Measurements from ENCODE around the gene PCAT6. TPM values are rescaled to one million over a fixed set of nuclear protein-coding genes. Genes with fewer than 3 reads are reported as not detected.
A peak's percentile ranks its signal among the peaks of the same experiment; 100 is the strongest.

The PCAT6 gene
- total RNA-seq, 4 donors from 2014 or later, result not detected

DNA sequence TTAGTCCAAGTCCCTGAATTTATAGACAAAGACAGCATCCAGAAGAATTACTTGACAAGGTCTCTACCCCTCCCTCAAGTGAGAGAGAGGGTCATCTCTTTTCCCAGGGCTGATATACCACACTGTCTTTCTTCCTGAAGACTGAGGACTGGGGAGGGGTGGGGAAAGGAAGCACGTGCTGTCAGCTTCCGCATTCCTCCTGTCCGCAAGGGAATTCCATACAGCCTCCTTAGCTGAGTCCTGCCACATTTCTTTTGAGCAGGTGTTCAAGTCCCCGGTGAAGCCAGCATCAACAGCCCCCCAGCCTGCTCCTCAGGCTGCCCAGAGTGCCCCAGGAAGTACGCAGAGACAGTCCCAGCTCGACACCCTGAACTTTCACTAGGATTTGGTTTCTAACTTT is 34.2 kb downstream of the PCAT6 start:
- Histone ChIP-seq H3K36me3 (no peaks in the 10 kb centered on the region), H3K27me3 (peaks cover 0 to 6% (median 0%) of the 10 kb centered on the region in 4 donors), H3K4me1 (no peaks in the 10 kb centered on the region), H3K9me3 (no peaks in the 10 kb centered on the region), H3K27ac (replicated peaks in 1 of 4) (no peak overlapping the region), H3K4me3 (no peak overlapping the region)
- TF ChIP-seq POLR2AphosphoS5 (IDR thresholded peaks at IDR 0.05), result no peak
- TF ChIP-seq EP300 (IDR thresholded peaks at IDR 0.05), result no peak
- no peak for TF ChIP-seq POLR2A (IDR thresholded peaks at IDR 0.05; ENCODE audit: low read depth)
- TF ChIP-seq CTCF (IDR thresholded peaks at IDR 0.05), result no peak
- 60% methylated on average over 6 of the region's 6 CpGs for WGBS
- DNase-seq (ENCODE audit: extremely low spot score), result no peak
- intact Hi-C loops (cut with DNase I), result no loop called here

DNA sequence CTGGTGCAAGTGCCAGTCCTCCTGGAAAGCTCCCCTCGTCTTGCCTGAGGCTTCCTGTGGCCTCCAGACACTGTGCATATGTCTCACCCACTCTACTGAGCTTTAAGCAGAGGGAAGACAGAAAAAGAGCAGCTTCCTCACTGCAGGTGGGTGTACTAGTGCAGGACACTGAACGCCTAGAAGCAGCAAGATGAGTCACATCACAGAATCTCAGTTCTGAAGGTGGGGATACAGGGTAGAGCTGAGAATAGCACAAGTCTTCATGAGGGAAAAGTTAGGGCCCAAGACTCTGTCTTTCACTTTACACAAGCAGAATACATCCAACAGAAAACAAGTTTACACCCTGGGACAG is 37.4 kb downstream of the PCAT6 start:
- TF ChIP-seq POLR2A (IDR thresholded peaks at IDR 0.05; ENCODE audit: low read depth) (no peak), POLR2AphosphoS5 (IDR thresholded peaks at IDR 0.05) (no peak), EP300 (IDR thresholded peaks at IDR 0.05) (no peak), CTCF (IDR thresholded peaks at IDR 0.05) (no peak)
- Histone ChIP-seq H3K4me1 (no peaks in the 10 kb centered on the region), H3K27ac (replicated peaks in 1 of 4) (no peak overlapping the region), H3K36me3 (no peaks in the 10 kb centered on the region), H3K4me3 (no peak overlapping the region), H3K27me3 (no peaks in the 10 kb centered on the region), H3K9me3 (no peaks in the 10 kb centered on the region)
- intact Hi-C loops (cut with DNase I), result no loop called here
- 77% methylated on average over 2 of the region's 2 CpGs for WGBS
- DNase-seq (ENCODE audit: extremely low spot score), result no peak

DNA sequence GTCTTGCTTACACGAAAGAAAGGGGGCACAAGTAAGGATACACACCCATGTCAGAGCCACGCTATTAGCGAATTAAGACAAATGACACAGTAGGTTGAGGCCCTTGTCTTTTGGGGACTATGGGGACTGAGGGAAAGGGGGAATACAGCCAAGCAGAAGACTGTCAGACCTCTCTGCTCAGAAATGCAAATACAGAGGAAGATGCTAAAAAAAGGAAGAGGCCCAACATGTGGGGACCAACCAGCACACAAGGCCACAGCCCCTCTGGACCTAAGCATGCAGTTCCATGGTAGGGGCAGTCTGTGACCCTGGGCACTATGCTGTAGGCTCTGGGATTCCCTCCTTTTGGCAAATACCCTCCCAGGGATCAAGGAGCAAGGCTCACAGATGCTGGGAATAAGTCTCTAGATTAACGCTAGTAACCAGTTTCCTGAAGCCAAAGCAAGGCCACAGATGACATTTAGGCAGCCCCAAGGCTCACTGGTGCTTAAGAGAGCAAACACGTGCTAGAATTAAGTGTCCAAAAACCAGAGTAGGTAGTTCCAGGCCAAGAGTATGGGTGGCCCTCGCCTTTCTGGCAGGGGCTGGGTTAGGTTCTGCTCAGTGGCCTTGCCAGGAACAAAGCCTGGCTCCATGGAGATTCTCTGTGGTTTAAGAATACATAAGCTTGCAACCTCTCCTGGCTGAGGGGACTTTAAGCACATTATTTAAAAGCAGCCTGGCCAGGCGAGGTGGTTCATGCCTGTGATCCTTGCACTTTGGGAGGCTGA is 40.0 kb downstream of the PCAT6 start:
- H3K4me3 ChIP-seq, result no peak overlapping the region
- no peaks in the 10 kb centered on the region for H3K36me3 ChIP-seq
- TF ChIP-seq EP300 (IDR thresholded peaks at IDR 0.05) (no peak), POLR2AphosphoS5 (IDR thresholded peaks at IDR 0.05) (no peak), CTCF (IDR thresholded peaks at IDR 0.05) (no peak), POLR2A (IDR thresholded peaks at IDR 0.05; ENCODE audit: low read depth) (no peak)
- no peak overlapping the region for H3K27ac ChIP-seq (replicated peaks in 1 of 4)
- intact Hi-C loops (cut with DNase I), result loop anchor here (5.0 kb wide), 1 partner anchor 518 kb away; no protein-coding TSS in a partner anchor
- DNase-seq (ENCODE audit: extremely low spot score), result no peak
- 84% methylated on average over 7 of the region's 7 CpGs for WGBS
- no peaks in the 10 kb centered on the region for H3K9me3 ChIP-seq
- no peaks in the 10 kb centered on the region for H3K4me1 ChIP-seq
- H3K27me3 ChIP-seq, result no peaks in the 10 kb centered on the region

- Histone ChIP-seq H3K36me3 (no peaks in the 10 kb centered on the region), H3K9me3 (no peaks in the 10 kb centered on the region), H3K4me1 (no peaks in the 10 kb centered on the region), H3K4me3 (no peak overlapping the region), H3K27me3 (no peaks in the 10 kb centered on the region), H3K27ac (replicated peaks in 1 of 4) (no peak overlapping the region)
- intact Hi-C loops (cut with DNase I), result loop anchor here (5.0 kb wide), 1 partner anchor 520 kb away; no protein-coding TSS in a partner anchor
- TF ChIP-seq CTCF (IDR thresholded peaks at IDR 0.05), result peak in 1 of 3 experiments; percentile 25
- no peak for TF ChIP-seq EP300 (IDR thresholded peaks at IDR 0.05)
- TF ChIP-seq POLR2AphosphoS5 (IDR thresholded peaks at IDR 0.05), result no peak
- WGBS, result 56% methylated on average over 12 of the region's 15 CpGs
- no peak for DNase-seq (ENCODE audit: extremely low spot score)
These were observed 41.6 kb downstream of the PCAT6 start for GRCh38 chr1:202852163-202852904.
